GM18520 (cell line): ENCODE data around the gene PLEKHM3.

Source experiments
- ATAC-seq: cut with Tn5 transposase; IDR thresholded peaks from one replicate; pipeline ENCODE4 v1.9.1; 2021; ENCODE audit not compliant: unreplicated experiment

PLEKHM3 gene

GRCh38 chr2:207867056-207867455 is 158.3 kb downstream of the PLEKHM3 start:
- ATAC-seq: no peak

DNA sequence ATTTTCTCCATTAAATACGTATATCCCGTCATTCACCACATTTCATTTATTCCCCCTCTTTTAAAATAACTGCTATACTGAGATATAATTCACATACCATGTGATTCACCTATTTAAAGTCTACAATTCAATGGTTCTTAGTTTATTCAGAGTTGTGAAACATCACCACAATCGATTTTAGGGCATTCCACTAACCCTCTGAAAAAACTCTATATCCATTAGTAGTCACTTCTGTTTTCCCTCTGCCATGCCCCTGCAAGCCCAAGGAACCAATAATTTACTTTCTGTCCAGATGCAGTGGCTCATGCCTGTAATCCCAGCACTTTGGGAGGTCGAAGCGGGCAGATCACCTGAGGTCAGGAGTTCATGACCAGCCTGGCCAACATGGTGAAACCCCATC is 160.1 kb downstream of the PLEKHM3 start:
- no peak for ATAC-seq

- no peak for ATAC-seq
Measured at GRCh38 chr2:207863345-207863744, 162.0 kb downstream of the PLEKHM3 start.

GRCh38 chr2:207861789-207862188 is 163.5 kb downstream of the PLEKHM3 start:
- no peak for ATAC-seq

GRCh38 chr2:207860685-207861084 is 164.6 kb downstream of the PLEKHM3 start:
- no peak for ATAC-seq

GRCh38 chr2:207855591-207855990 is 169.7 kb downstream of the PLEKHM3 start:
- ATAC-seq: no peak

DNA sequence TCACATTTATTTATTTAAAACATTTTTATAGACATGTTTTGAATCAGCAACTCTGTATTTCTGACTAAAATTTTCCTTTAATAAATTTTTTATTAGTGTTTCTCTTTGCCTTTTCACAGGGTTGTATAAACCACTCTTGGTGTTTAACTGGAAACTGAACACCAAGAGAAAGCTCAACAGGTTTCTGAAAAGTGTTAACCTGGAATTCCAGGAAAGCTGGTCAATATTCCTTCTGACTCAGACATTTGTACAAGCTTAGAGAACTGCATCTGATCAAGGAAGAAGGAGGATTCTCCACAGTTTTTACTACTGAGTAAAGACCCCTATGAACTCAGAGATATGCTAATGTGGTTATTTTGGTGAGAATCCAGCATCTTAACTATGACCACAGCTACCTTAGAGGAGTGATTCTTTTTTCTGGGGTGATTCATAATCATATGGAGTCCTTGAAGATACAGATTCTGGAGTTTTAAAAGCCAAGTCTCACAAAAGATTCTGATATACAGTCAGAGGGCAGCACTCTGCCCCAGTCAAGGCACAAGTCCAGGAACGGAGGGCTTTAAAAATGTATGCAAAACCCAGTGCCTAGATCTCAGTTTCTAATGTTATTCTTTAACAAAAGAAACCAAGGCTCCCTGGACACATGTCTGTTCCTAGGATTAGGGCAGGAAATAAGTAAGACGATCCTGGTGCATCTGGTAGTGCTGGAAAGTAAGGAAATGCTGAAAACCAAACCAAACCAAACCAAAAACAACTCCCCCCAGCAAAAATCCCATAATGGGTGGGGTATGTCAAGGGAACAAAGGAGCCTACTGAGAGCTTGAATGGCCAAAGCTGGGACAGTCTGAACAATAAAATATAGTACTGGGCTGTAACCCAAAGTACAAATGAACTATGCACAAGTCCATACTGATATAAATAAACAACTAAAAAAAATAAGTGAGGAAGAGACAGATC is 170.6 kb downstream of the PLEKHM3 start:
- no peak for ATAC-seq

DNA sequence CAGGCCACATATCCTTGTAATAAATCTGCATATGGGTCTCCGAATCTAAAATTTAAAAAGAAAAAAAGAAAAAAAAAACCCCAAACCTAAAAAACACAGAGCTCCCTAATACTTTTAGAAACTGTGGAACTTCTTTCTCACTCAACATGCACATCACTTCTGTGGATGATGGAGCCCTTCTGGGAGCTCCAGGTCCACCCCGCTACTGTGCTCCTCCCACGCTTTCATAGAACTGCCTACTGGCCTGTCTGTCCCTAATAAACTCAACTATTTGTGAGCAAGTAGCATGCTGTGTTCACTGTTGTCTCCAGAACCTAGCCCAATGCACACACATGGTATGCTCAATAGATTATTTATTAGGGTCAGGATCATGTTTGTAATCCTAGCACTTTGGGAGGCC is 172.5 kb downstream of the PLEKHM3 start:
- ATAC-seq: no peak

DNA sequence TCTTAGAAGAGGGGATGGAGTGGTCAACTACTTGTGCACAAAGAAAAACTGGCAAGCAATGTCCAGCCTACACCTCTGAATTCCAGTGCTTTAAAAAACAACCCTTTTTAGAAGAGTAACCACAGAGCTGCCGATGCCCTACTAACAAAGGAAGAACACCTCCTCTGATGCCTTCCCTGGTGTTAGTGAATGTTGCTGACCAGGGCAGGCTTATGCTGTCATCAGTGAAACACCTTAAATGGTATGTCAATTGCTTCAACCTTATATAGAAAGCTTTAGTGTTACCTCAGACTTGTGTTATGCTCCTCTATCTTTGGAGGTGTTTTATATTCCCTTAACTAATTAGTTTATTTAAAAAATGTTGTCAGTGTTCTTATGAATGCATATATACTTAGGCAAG is 175.9 kb downstream of the PLEKHM3 start:
- no peak for ATAC-seq

DNA sequence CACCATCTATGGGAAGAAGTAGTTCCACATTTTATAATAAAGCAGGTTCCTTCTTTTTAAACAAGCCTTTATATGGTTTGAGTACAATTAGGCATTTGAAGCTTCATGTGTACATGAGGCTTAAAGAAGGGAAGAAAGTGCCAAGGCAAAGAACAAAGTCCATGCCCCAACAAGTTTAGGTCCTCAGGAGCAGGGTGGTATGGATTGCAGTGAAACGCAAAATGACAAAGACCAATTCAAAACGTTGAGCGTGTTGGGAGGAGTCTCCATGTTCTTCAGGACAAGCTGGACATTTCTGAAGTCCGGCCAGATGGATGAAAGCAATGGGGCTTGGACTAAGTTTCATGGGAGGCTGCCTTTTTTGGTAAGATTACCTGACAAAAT is 176.8 kb downstream of the PLEKHM3 start:
- ATAC-seq: no peak

DNA sequence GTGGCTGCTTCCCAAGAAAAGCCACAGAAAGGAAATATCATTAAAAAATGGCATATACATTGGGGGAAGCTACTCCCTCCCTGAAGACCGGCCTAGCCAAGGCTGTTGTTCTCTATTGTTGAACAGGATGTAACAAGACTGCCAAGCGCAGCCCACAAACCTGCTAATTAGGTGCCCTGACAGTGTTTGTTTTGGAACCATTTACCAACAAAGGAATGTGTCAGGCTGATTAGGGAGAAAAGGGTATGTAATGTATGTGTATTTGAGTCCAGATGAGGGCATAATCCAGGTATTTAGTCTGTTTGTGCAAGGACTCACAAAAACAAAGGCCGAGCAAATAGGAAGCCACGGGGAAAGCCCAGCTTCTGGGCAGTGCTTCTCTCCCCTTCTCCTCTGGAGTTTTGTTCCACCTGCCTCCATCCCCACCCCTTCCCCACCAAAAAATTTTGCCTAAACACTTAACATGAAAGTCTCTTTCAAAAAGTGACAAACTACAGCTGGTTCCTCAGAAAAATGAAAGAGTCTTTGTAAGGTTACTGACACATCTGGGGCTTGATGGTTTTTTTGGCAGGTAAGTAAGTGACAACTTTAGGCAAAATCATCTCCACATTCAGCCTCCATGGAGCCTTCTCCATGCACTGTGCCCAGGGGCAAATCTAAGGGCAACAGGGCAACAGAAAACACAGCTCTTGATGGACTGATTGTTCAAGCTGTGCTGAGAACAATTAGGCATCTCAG is 177.4 kb downstream of the PLEKHM3 start:
- ATAC-seq: no peak

DNA sequence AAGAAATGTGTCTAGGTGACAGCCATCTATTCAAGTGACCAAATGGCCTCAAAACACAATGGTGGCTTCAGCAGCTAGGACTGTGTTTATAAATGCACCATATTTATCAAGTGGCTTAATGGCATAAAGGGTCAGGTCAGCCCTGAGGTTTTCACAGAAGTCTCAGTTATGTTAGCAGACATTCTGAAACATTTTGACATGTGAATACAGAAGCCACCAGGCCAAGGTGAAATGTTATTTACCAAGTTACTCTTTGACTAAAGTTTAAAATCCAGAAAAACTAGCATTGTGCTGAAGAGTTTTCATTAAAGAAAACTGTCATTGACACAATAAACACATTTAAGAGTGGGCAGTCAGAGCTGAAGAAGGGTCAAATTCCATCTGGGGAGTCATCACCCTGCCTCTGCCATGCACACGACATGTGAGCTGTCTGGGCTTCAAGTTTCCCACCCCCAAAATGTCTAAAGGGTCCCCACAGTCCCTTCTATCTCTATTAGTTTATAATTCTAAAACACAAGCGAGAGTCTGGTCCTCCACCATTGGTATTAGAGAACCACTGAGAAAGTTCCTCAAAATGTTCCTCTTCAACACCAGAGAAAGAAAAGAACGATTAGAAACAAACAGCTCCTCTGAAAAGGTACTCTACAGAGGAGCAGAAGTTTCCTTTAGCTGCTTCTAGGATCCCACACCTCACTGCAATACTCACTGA is 178.1 kb downstream of the PLEKHM3 start:
- ATAC-seq: no peak

DNA sequence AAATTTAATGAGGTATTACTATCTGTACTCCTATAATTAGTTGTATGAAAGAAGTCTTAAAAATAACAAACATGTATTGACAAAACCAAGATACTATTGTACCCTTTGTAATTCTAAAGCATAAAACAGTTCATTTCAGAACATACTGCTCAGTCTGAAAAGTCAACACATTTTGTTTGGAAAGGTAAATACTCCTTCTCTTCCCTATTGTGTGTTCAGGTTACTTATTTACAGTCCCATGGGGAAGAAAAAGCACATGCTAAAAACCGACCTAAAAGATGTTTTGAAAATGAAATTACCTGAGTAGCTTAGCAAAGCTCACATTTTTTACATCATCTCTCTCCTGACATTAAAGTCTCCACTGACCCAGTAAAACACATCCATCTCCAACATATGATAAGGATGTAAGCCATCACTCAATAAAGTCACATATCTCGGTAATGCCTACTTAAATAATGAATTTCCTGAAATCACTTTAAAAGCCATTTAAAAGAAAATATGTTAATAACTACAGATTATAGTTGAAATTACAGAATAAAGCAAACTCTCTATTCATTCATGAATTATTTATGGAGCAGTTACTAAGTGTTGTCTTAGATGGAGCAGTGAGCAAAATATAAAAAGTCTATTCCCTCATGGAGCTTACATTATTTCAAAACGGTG is 180.0 kb downstream of the PLEKHM3 start:
- ATAC-seq: no peak

DNA sequence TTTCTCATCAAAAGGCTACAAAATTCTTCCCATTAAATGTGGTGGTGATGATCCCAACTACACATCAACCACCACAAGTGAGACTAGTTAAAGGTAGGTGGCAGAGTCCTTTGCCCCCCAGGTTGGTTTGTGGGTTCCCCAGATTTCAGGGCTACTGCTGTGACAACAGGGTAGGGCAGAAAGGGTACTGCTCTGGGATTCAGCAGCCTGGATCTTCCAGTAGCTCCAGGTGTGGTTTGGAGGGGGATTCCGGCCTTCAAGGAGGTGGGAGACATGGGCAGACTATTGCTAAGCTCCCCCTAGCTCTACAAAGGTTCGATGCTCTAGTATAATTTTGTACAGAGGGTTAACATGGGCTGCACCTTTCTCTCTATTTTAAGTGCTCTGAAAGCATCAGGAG is 180.7 kb downstream of the PLEKHM3 start:
- no peak for ATAC-seq

DNA sequence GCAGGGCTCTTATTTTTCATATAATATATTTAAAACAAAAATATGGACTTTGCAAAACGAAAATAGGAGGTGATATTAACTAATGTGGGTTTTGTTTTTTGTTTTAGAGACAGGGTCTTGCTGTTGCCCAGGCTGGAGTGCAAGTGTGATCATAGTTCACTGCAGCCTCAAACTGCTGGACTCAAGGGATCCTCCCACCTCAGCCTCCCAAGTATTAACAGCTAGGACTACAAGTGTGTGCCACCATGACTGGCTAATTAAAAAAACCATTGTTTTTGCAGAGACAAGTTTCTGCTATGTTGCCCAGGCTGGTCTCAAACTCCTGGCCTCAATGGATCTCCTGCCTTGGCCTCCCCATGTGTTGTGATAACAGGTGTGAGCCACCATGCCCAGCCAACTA is 185.2 kb downstream of the PLEKHM3 start:
- ATAC-seq: no peak

DNA sequence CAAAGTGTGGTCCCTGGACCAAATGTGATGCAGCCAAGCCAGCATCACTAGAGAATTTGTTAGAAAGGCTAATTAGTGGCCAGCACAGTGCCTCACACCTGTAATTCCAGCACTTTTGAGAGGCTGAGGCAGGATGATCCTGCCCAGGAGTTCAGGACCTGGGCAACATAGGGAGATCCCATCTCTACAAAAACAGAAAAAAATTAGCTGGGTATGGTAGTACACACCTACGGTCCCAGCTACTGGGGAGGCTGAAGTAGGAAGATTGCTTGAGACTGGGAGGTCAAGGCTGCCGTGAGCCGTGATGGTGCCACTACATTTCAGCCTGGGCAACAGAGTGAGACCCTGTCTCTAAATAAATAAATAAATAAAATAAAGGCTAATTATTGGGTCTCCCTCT is 185.8 kb downstream of the PLEKHM3 start:
- ATAC-seq: no peak

DNA sequence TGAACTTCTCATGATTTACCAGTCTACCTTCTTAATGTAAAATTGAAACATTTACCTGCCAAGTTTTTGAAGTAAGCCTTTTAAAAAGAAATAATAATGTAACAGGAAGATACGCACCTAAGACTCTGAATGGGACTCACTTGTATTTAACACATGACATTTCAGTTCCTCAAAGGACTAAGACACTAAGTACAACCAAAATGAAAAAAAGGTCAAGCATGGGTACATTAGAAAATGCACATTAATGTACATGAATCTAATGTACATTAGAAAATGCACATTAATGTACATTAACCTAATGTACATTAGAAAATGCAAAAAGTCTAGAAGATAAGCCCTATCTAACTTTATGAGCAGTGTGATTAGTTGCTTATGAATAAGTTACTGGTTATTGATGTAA is 186.3 kb downstream of the PLEKHM3 start:
- no peak for ATAC-seq

DNA sequence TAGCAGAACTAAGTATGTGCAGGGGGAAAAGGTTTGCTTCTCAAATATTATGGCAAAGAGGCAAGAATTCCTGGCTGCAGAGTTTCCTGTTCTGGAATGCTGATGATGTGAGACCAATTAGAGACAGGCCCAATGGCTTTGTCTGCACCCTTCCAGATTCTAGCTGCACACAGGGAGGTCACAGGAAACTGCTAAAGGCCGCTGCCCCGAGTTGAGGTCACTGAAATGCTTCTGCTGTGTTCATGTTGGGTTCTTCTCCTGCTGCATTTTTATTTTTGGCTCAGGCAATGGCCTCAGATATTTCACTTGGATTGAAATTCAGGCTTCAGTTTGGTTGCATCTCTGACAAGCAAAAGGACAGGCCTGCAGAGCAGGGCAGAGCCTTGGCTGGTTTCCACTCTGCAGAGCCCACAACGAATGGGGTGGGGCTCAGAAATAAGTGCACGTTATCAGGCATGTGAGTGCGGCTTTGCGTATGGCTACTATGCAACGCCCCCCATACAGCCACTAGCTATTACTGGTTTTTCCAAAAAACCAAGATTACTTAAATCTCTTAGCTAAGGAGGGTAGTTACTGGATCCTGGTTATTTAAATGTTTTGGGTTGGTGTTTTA is 188.7 kb downstream of the PLEKHM3 start:
- ATAC-seq: no peak

GRCh38 chr2:207835805-207836204 is 189.5 kb downstream of the PLEKHM3 start:
- ATAC-seq: no peak

- peak; percentile 95 for ATAC-seq
Measured at GRCh38 chr2:207833251-207833751, 192.0 kb downstream of the PLEKHM3 start.
